Activated CD8-positive, alpha-beta memory T cell treated with anti-CD3 and anti-CD28 coated beads, Interleukin-2, amount 50 U/mL, for 4 hours (primary cell): Measurements from ENCODE around the gene PDZD4.

Experiments used
- DNase-seq: peaks from one replicate; pipeline ENCODE4 v3.0.0-alpha.2; 2020

Gene PDZD4

DNA sequence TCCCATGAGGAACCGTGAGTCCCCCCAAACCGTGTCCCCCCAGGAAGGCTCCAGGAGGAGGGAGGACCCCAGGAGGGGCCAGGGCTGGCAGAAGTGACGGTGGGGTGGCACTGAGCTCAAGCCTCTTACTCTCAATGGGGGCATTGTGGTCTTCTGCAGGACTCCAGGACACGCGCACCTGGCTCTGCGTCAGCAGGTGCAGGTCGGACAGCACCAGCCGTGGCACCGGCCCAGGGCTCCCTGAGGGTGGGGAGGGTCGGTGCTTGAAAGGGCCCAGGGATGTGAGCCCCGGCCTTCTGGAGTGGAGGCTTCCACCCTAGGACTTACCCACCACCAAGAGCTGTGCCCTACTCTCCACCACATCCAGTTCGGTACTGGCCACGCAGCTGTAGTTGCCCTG, 37.3 kb upstream of the PDZD4 start:
- no peak for DNase-seq

DNA sequence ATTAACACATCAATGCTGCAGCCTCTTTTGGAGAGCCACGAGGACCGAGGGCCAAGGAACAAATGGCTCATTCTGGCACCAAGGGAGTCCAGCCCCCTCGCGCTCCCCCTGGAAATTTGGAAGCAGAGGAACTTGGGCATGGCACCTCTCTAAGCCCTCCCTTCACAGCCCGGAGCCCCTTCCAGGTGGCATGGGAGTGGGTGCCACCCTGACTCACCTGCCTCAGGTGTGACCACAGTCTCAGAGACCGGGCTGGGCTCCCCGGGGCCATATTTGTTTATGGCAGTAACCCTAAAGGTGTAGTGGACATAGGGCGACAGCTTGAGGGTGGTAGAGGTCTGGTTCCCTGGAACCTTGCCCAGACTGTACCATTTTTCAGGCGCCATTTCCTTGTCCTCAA, 36.8 kb upstream of the PDZD4 start:
- no peak for DNase-seq

DNA sequence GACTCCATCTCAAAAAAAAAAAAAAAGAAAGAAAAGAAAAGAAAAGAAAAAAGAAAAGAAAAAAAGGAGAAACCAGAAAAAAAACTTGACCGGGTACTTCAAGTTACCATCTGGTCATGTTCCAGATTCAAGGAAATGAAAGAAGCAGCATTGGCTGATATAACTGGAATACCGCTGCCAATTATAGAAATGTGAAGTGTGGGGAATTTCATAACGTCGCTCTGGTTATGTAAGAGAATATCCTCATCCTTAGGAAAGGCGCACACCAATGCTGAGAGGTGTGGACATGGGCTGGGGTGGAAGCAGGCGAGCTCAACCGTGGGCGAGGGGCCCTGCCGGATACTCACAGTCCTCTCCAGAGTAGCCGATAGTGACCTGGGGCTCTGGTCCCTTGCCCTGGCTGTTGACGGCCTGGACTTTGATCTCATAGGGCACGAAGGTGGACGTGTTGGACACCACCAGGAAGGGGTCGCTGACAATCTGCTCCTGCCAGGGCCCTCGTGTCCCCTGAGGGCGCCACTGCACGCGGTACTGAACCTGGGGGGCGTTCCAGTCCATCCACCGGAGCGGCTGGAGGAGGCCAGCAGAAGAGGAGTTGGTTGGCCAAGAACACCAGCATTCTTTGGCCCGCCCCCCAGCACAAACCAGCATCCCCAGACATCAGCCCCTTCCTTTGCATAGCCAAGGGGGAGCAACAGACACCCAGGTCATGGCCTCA, 36.1 kb upstream of the PDZD4 start:
- DNase-seq, result no peak

DNA sequence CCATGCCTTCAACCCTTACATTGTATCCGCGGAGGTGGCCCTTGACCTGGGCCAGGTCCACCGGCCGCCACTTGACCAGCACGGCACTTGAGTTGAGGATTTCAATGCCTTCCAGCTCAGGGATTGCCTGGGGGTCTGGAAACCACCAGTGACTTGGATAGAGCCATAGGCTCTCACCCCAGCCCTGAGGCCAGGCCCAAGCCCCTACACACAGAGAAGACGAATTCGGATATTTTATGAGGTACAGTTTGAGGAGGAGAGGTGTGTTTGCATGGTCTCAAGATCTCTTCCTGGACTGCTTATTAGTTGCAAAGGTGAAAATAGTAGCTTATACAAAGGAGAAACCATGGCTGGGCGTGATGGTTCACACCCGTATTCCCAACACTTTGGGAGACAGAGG, 35.3 kb upstream of the PDZD4 start:
- no peak for DNase-seq

DNA sequence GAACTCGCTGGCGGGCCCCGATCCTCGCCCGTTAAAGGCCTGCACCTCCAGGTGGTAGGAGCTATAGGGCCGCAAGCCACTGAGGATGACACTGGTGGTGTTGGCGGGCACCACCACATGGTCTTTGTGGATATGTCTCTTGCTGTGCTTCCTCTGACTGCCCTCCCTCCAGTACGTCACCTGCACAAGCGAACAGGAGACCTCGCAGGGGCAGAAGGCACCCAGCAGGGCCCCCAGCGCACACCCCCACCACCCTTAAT, 34.9 kb upstream of the PDZD4 start:
- DNase-seq, result no peak

DNA sequence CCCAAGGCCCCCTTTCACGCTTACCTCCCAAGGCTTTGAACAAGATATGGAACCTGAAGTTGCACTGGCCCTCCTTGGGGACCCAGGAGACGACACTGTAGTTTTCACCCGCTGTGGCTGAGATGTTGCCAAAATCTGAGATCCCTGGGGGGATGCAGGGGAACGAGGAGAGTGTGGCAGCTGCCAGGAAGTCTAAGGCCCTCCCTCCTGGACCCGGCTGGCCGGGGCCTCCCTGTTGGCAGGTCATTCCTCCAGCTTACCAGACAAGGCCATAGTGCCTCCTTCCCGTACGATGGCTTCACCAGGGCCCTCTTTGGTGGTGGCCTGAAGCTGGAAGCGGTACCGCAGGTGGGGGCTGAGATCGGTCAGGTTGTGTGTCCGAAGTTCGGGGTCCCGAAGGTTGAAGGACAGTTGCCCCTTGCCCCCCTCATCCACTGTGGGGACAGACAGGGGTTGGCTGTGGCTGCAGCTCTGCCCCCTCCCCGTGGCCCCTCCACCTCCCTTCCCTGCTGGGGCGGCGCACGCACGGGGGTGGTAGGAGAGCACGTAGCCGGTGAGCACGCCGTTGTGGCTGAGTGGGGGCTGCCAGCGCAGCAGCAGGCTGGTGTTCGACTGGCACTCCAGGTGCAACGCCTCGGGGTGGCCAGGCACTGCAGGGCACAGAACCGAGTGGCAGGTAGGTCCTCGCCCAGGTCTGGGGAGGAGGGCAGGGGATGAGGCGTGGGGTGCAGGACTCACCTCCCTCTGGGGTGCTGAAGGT, 34.4 kb upstream of the PDZD4 start:
- no peak for DNase-seq

DNA sequence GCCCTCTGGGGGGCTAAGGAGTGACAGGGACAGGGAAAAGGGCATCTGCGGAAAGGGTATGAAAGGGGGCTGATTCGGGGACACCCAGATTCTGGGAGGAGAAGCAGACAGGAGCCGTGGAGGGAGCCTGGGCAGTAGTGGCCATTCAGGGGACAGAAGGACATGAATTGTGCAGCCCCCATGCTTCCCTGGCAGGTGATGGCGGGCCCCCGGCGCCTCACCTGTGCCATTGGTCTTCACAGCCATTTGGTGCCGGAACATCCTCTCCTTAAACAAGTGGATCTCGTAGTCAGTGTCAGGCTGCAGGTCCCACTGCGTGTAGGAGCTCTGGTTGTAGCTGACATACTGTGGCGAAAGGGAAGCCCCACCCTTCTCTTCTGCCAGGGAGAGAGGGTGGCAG, 33.8 kb upstream of the PDZD4 start:
- DNase-seq, result no peak

DNA sequence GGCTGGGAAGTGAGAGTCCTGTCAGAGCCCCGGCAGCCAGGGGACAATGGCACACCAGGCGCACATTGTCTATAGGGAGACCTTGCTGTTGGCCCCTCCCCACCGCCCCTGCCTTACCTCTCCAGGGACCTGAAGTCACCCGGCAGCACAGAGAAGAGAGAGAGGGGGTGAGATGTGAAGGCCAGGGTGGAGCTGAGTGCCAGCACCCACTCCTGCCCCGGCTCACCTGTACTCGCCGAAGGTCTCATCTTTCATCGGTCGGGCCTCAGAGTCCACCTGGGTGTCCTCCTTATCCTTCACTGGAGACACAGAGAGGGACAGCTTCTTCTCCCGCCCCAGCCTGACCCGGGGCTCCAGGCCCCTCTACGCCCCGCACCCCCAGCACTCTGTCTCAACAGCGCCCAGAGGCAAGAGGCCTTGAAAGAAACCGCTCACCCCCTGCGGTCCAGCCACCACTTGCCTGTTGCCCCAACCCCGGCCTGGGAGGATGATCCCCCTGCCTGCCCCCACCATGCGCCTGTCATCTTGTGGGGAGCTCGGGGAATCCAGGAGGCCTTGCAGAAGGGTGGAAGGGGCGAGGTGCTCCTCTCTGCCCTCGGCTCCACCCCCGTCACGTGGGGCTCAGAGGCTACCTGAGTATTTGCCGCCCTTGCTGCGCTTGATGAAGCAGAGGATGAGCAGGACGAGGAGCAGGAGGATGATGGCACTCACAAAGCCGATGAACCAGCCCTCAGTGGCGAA, 33.1 kb upstream of the PDZD4 start:
- DNase-seq, result no peak

DNA sequence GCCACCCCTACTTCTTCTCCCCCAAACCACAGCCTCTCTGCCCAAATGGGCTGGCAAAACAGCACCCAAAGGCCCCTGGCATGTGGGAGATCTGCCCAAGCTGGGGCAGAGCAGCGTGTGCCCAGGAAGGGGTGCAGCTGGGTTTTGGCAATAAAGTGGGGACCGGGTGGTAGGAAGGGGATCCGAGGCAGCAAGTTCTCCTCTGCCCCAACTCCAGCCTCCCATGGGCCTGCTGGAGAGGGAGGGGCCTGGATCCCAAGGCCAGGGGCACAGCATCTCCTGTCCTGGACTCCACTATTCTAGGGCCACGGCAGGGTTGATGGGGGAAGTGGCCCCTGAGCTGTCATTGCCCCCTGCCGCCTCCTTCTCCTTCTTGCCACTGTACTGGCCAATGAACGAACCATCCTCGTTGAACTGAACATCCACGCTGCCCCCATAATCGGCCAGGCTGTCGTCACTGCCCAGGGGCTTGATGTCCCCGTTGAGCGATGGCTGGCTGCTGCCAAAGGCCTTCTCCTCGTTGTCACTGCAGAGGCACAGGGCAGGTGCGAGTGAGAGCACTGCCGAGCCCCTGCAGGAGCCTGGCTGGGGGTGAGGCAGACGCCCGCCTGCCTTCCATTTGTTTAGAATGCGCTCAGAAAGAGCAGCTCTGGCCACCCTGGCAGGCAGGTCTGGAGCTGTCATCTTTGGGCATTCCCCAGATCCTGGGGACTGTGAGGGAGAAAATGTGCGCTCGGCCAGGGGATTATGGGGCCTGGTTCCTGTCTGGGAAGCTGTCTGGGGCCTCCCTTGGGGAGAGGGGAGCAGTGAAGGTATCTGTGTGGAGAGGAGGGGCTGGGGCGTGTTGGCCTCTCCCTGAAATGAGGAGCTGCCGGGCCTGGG, 32.3 kb upstream of the PDZD4 start:
- DNase-seq, result no peak

DNA sequence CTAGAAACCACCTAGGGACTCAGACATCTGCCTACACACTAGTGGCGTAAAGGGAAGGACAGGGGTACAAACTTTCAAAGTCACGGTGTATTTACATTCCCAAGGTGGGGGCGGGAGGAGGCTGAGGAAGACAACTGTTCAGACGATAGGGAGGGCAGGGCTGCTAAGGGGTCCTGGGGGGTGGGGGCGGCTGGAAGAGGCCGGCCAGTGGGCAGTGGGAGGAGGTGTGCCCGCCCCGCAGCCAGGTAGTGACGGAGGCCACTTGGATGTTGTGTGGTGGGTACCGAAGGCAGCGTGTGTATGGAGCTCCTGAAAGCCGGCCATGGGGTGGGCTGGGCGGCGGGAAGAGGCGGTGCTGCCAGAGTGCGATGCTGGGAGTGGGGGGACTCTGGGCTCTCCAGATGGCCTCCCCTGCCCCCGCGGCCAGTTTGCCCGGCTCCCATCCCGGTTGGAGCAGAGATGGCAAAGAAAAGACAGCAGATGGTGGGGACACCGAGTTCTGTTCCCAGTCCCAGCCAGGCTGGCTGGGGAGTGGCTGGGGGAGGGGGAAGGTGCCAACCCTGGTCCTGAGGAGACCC, 31.5 kb upstream of the PDZD4 start:
- no peak for DNase-seq

DNA sequence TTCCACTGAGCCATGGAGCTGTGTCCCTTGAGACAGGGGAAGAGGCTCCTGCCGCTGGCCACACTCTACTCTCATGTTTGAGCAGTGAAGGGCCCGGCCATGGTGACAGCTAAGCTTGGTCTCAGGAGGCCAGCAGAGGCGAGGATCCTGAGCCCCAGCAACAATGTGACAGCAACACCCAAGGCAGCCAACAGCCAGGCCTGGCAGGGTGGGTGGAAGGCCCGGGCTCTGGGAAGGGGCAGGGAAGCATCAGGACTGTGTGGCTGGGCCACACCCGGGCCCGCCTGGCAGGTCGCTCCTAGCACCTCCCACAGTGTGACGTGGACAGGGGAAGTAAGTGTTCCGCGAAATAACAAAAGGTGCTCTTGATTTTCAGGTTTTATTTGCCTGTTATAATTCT, 30.8 kb upstream of the PDZD4 start:
- no peak for DNase-seq

DNA sequence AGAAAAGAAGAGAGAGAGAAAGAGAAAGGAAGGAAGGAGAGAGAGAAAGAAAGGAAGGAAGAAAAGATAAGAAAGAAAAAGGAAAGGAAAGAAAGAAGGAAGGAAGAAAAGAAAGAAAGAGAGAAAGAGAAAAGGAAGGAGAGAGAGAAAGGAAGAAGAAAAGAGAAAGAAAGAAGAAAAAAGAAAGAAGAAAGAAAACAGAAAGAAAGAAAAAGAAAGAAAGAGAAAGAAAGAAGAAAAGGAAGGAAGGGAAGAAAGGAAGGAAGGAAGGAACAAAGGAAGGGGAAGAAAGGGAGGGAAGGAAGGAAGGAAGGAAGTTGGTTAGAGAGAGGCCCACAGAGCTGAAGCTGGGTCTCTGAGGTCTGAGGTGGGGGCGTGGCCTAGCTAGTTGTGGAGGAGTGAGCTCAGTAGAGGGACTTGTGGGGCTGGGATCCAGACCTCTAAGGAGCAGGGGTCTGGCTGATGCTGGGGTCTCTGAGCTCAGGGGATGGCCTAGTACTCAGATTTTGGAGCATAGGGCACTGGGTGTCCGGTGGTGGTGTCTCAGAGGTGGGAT, 27.1 kb upstream of the PDZD4 start:
- DNase-seq, result no peak

DNA sequence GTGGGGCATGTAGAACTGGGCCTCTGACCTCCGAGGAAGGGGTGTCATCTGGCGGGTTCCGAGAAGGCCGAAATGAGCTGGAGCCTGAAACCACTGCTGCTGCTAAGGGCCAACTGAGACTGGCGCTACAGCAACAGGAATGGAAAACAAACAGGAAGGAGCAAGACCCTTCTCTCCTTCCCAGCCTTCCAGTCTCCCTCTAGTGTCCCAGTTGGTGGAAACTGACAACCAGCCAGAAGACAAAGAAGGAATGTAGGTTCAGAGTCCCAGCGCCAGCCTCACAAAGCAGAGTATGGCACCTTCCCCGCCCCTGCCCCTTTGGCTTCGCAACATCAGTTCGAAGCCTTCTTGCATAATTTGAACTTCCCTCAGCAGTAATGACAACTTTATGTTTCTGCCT, 24.4 kb upstream of the PDZD4 start:
- no peak for DNase-seq

DNA sequence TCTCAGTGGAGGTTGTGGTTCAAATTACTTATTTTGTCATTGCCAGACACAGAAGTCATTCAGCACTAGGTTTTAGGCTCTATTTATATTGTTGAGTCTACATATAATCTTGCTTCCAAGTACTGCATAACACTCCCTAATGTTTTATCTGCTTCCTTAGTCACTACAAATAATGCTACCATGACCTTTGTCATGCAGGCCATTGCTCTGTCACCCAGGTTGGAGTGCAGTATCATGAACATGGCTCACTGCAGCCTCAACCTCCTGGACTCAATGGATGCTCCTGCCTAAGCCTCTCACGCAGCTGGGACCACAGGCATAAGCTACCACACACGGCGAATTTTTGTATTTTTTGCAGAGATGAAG, 23.5 kb upstream of the PDZD4 start:
- DNase-seq, result no peak

DNA sequence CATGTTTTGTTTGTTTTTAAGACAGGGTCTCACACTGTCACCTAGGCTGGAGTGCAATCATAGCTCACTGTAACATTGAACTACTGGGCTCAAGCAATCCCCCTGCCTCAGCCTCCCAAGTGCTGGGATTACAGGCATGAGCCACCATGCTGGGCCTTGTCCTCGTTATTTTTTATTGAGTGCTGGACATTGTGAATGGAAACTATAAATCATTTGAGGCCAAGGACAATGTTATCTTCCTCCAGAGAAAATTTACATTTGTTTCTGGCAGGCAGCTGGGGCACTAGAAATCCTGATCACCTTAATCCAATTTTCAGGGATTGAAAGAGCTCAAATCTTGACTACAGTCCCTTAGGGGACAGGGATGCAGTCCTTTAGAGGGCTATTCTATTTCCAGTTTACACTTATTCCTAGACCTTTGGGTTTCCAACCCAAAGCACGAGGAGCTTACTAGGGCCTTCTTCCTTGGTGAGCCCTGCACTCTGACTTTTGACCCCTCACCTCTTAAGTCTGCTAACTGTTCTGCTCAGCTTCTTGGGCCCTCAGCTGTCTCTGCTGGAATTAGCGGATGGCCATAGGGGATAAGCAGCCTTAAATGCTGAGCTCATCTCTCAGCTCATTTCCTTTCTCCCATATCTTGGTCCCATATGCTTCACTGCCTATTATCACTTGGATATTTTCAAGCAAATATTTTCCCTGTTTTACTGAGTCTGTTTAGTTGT, 23.0 kb upstream of the PDZD4 start:
- no peak for DNase-seq

DNA sequence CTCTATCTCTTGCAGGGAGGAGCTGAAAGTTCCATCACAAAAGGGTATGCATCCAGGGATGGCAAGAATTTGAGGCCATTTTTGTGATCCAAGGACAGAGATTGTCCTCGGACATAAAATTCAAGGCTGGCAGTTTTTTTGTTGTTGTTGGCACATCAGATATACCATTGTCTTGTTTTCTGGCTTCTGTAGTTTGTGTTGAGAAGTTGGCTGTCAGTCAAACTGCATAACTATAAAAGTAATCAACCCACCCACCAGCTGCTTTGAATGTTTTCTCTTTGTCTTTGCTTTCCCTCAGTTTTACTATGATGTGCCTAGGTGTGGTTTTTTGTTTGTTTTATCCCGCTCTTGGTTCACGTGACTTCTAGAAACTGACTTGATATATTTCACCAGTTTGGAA, 21.6 kb upstream of the PDZD4 start:
- DNase-seq, result no peak

DNA sequence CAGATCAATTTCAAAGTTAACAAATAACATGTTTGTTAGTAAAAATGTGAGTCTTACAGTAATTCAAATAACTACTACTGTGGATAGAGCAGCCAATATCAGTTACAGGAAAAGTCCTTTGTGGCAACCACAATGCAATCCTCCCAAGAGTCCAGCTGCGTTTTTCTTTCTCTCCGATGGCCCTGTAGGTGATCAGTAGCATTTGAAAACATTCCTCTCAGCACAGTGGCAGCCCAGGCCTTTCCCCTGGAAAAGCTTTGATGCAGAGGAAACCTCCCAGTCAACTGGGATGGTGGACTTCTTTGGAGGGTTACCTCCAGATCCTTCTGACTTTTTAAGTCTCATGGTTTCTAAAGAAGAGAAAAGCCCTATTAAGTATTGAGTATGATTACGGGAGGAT, 18.0 kb upstream of the PDZD4 start:
- DNase-seq, result no peak

DNA sequence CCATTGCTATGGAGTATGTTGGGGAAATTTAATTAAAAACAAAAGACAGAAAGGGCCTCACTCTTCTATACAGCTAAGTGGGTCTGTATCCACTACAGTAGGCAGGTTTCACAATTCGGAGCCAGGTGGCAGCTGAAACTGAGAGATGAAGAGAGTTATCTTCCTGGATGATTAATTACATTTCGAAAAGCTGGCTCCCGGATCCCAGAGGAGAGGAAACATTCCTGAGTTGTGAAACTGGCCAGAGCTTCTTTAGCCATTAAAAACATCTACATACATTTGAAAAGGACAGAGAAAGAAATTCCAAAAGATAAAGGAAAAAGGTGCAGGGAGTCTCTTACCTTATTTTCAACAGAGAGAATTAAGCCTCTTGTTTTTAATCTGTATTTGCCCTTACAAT, 15.5 kb upstream of the PDZD4 start:
- DNase-seq, result no peak

DNA sequence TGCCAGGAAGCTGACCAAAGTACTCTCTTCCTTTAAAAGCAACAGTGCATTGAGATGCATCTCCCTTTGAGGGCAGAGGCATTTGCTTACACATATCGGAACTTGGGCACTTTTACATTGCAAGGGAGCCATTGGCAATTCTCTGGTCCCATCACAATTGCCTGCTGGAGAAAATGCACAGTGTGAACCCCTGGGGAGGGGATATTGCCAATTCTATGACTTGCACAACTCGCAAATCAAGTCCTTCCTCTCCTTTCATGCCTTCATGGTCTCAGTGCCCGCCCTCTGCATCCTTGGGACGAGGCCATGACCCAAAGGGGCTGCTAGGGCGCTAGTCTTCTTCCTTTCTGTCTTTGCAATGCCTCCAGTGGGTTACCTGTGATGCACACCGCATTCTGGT, 14.9 kb upstream of the PDZD4 start:
- DNase-seq, result no peak

DNA sequence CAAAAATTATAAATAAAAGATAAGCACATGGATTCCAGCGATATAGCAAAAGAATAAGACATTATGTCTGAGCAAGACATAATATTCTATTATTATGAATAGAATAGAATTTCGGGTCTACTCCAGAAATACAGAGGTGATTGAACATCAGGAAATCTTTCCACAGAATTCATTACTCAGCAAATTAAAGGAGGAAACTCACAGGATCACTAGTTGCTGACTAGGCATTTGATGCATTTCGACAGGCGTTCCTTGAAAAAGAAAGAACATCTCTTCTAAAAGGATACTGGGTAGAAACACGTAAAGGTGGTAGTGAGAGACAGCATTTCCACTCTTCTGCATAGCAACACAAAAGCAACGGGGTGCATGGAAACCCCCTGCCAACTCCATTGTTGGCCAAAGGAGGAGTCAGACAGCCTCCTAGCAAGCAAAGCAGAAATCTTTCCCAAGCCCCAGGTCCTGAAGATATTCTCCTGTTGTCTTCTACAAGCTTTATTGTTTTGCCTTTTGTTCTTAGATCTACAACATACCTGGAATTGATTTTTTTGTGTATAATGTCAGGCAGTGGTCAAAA, 14.3 kb upstream of the PDZD4 start:
- DNase-seq, result no peak

DNA sequence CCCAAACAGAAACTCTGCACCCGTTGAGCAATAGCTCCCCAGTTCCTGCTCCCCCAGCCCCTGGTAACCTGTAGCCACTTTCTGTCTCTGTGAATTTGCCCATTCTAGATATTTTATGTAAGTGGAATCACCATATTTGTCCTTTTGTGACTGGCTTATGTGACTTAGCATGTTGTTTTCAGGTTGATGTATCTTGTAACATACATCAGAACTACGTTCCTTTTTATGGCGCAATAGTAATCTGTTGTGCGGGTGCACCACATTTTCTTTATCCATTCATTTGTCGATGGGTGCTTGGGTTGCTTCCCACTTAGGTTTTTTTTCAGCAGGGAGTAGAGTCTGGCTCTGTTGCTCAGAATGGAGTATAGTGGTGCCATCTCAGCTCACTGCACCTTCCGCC, 6.6 kb upstream of the PDZD4 start:
- no peak for DNase-seq

DNA sequence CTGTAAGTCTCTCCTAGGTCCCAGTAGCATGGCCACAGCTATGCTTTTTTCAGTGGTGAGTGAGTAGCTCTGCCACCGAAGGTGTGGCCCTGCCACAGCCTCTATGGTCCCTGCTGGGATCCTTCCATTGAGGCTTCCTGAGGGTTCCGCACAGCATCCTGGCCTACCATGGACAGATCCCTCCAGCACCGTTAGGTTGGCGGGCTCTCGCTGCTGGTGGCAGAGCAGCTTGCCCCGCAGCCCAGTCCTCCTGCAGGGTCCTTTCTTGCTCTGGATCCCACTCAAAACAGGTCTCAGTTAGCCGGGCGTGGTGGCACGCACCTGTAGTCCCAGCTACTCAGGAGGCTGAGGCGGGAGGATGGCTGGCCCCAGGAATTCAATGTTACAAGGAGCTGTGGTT, 2.4 kb upstream of the PDZD4 start:
- no peak for DNase-seq
